ENCODE results near the gene AURKAIP1.

The AURKAIP1 gene

DNA sequence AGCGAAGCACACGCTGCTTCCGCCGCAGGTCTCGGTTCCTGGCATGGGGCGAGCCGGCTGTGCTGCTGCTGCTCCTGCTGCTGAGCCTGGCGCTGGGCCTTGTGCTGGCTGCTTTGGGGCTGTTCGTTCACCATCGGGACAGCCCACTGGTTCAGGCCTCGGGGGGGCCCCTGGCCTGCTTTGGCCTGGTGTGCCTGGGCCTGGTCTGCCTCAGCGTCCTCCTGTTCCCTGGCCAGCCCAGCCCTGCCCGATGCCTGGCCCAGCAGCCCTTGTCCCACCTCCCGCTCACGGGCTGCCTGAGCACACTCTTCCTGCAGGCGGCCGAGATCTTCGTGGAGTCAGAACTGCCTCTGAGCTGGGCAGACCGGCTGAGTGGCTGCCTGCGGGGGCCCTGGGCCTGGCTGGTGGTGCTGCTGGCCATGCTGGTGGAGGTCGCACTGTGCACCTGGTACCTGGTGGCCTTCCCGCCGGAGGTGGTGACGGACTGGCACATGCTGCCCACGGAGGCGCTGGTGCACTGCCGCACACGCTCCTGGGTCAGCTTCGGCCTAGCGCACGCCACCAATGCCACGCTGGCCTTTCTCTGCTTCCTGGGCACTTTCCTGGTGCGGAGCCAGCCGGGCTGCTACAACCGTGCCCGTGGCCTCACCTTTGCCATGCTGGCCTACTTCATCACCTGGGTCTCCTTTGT, 41.3 kb downstream of the AURKAIP1 start:
- no peak overlapping the region for H3K4me3 ChIP-seq (ENCODE audit: low read depth, low read length)
- TF ChIP-seq, protein P1, sequence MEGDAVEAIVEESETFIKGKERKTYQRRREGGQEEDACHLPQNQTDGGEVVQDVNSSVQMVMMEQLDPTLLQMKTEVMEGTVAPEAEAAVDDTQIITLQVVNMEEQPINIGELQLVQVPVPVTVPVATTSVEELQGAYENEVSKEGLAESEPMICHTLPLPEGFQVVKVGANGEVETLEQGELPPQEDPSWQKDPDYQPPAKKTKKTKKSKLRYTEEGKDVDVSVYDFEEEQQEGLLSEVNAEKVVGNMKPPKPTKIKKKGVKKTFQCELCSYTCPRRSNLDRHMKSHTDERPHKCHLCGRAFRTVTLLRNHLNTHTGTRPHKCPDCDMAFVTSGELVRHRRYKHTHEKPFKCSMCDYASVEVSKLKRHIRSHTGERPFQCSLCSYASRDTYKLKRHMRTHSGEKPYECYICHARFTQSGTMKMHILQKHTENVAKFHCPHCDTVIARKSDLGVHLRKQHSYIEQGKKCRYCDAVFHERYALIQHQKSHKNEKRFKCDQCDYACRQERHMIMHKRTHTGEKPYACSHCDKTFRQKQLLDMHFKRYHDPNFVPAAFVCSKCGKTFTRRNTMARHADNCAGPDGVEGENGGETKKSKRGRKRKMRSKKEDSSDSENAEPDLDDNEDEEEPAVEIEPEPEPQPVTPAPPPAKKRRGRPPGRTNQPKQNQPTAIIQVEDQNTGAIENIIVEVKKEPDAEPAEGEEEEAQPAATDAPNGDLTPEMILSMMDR (conservative IDR thresholded peaks at IDR 0.05; ENCODE audit: low read depth, low read length): no peak

DNA sequence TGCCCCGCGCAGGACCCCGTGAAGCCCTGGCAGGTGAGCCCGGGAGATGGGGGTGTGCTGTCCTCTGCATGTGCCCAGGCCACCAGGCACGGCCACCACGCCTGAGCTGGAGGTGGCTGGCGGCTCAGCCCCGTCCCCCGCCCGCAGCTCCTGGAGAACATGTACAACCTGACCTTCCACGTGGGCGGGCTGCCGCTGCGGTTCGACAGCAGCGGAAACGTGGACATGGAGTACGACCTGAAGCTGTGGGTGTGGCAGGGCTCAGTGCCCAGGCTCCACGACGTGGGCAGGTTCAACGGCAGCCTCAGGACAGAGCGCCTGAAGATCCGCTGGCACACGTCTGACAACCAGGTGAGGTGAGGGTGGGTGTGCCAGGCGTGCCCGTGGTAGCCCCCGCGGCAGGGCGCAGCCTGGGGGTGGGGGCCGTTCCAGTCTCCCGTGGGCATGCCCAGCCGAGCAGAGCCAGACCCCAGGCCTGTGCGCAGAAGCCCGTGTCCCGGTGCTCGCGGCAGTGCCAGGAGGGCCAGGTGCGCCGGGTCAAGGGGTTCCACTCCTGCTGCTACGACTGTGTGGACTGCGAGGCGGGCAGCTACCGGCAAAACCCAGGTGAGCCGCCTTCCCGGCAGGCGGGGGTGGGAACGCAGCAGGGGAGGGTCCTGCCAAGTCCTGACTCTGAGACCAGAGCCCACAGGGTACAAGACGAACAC, 42.1 kb downstream of the AURKAIP1 start:
- no peak for DNase-seq (ENCODE audit: low read depth)
- H3K4me3 ChIP-seq (ENCODE audit: low read depth, low read length): no peak overlapping the region

More for the DNA sequence above, 41.3 kb downstream of the AURKAIP1 start:
- no peak for DNase-seq (ENCODE audit: low read depth)

DNA sequence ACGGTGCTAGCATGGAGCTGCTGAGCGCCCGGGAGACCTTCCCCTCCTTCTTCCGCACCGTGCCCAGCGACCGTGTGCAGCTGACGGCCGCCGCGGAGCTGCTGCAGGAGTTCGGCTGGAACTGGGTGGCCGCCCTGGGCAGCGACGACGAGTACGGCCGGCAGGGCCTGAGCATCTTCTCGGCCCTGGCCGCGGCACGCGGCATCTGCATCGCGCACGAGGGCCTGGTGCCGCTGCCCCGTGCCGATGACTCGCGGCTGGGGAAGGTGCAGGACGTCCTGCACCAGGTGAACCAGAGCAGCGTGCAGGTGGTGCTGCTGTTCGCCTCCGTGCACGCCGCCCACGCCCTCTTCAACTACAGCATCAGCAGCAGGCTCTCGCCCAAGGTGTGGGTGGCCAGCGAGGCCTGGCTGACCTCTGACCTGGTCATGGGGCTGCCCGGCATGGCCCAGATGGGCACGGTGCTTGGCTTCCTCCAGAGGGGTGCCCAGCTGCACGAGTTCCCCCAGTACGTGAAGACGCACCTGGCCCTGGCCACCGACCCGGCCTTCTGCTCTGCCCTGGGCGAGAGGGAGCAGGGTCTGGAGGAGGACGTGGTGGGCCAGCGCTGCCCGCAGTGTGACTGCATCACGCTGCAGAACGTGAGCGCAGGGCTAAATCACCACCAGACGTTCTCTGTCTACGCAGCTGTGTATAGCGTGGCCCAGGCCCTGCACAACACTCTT, 42.8 kb downstream of the AURKAIP1 start:
- TF ChIP-seq, protein P1 (conservative IDR thresholded peaks at IDR 0.05; ENCODE audit: low read depth, low read length): no peak
- H3K4me3 ChIP-seq (ENCODE audit: low read depth, low read length): no peak overlapping the region

More for the DNA sequence above, 42.1 kb downstream of the AURKAIP1 start:
- TF ChIP-seq, protein P1 (conservative IDR thresholded peaks at IDR 0.05; ENCODE audit: low read depth, low read length): no peak

GRCh38 chr1:1331068-1331965, 43.7 kb downstream of the AURKAIP1 start, which contains the start of gene TAS1R3:
TSS of gene TAS1R3 (plus strand) at chr1:1331280. CDS start at chr1:1331346, 66 bp downstream.
- H3K4me3 ChIP-seq (ENCODE audit: low read depth, low read length): no peak within 1 kb of the TSS
- TF ChIP-seq, protein P1 (conservative IDR thresholded peaks at IDR 0.05; ENCODE audit: low read depth, low read length): no peak
- no peak for DNase-seq (ENCODE audit: low read depth)

More for the DNA sequence above, 42.8 kb downstream of the AURKAIP1 start:
- DNase-seq (ENCODE audit: low read depth): no peak

DNA sequence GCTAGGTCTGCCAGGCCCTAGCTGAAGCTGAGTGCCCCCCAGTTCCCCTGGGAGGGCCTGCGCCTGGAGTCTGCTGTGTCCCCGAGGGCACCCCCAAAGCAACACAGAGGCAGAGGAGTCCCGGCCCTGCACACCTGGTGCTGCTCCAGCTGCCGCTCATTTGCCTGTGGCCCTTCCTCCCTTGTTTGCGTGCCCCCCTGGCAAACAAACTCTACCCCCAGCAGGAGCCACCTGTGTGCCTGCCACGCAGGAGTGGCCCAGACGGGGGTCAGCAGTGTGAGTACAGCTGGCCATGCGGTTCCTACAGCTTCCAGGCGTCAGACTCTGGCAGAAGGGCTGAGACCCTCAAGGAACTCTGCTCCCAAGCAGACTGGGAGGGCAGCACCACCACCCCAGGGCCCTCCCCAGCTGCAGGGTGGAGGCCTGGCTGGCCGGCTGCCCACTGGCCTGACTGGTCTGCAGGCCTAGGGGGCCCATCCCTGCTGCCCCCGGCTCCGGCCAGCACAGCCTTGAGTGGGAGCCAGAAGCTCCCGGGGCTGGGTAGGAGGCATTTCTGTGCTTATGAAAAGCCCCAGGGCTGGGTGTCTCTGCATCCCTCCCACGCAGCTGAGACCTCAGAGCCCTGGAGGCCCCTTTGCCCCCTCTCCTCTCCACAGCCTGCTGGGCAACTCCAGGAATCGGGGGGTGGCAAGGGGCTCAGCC, 44.5 kb downstream of the AURKAIP1 start:
- no peak overlapping the region for H3K4me3 ChIP-seq (ENCODE audit: low read depth, low read length)
- no peak for DNase-seq (ENCODE audit: low read depth)
- TF ChIP-seq, protein P1 (conservative IDR thresholded peaks at IDR 0.05; ENCODE audit: low read depth, low read length): no peak
